ENCODE measurements around the gene AQP12B. TPM values are rescaled to one million over a fixed set of nuclear protein-coding genes. Genes with fewer than 3 reads are reported as not detected.

AQP12B gene
- total RNA-seq, 1 donor: not detected

GRCh38 chr2:240712121-240712520 lies 29.4 kb upstream of the AQP12B start:
- H3K79me2 ChIP-seq (ENCODE audit: insufficient read depth, low read length): no peaks in the 10 kb centered on the region
- no peaks in the 10 kb centered on the region for H4K20me1 ChIP-seq (ENCODE audit: insufficient read depth, low read length)
- peaks cover 26% of the 10 kb centered on the region for H3K27me3 ChIP-seq (ENCODE audit: insufficient read depth, low read length)
- H3K4me2 ChIP-seq (ENCODE audit: insufficient read depth, low read length): no peak overlapping the region
- no peaks in the 10 kb centered on the region for H3K4me1 ChIP-seq (ENCODE audit: insufficient read depth, low read length)
- DNase-seq (ENCODE audit: insufficient read length, low spot score, missing footprints): no peak
- no peaks in the 10 kb centered on the region for H3K36me3 ChIP-seq (ENCODE audit: insufficient read depth, low read length)
- H3K9me3 ChIP-seq (ENCODE audit: low read depth, low read length): no peaks in the 10 kb centered on the region
- H3K27ac ChIP-seq (ENCODE audit: low read depth, low read length): no peak overlapping the region
- H3K4me3 ChIP-seq (ENCODE audit: insufficient read depth, low read length): no peak overlapping the region
- no peak for TF ChIP-seq CTCF (IDR thresholded peaks at IDR 0.05; ENCODE audit: extremely low read depth, low read depth, low read length)
- no peak overlapping the region for H2AFZ ChIP-seq (ENCODE audit: low read length)

GRCh38 chr2:240711701-240712100 lies 29.0 kb upstream of the AQP12B start:
- H3K4me1 ChIP-seq (ENCODE audit: insufficient read depth, low read length): no peaks in the 10 kb centered on the region
- H3K4me2 ChIP-seq (ENCODE audit: insufficient read depth, low read length): no peak overlapping the region
- no peak overlapping the region for H3K4me3 ChIP-seq (ENCODE audit: insufficient read depth, low read length)
- H2AFZ ChIP-seq (ENCODE audit: low read length): no peak overlapping the region
- no peak for DNase-seq (ENCODE audit: insufficient read length, low spot score, missing footprints)
- TF ChIP-seq CTCF (IDR thresholded peaks at IDR 0.05; ENCODE audit: extremely low read depth, low read depth, low read length): no peak
- H4K20me1 ChIP-seq (ENCODE audit: insufficient read depth, low read length): no peaks in the 10 kb centered on the region
- H3K36me3 ChIP-seq (ENCODE audit: insufficient read depth, low read length): no peaks in the 10 kb centered on the region
- H3K79me2 ChIP-seq (ENCODE audit: insufficient read depth, low read length): no peaks in the 10 kb centered on the region
- H3K9me3 ChIP-seq (ENCODE audit: low read depth, low read length): no peaks in the 10 kb centered on the region
- H3K27ac ChIP-seq (ENCODE audit: low read depth, low read length): no peak overlapping the region
- peaks cover 30% of the 10 kb centered on the region for H3K27me3 ChIP-seq (ENCODE audit: insufficient read depth, low read length)

GRCh38 chr2:240711296-240711695 lies 28.6 kb upstream of the AQP12B start:
- H3K27ac ChIP-seq (ENCODE audit: low read depth, low read length): no peak overlapping the region
- no peak overlapping the region for H3K4me3 ChIP-seq (ENCODE audit: insufficient read depth, low read length)
- H2AFZ ChIP-seq (ENCODE audit: low read length): no peak overlapping the region
- no peaks in the 10 kb centered on the region for H3K36me3 ChIP-seq (ENCODE audit: insufficient read depth, low read length)
- no peak for TF ChIP-seq CTCF (IDR thresholded peaks at IDR 0.05; ENCODE audit: extremely low read depth, low read depth, low read length)
- H3K9me3 ChIP-seq (ENCODE audit: low read depth, low read length): no peaks in the 10 kb centered on the region
- peaks cover 34% of the 10 kb centered on the region for H3K27me3 ChIP-seq (ENCODE audit: insufficient read depth, low read length)
- no peaks in the 10 kb centered on the region for H4K20me1 ChIP-seq (ENCODE audit: insufficient read depth, low read length)
- no peak for DNase-seq (ENCODE audit: insufficient read length, low spot score, missing footprints)
- H3K79me2 ChIP-seq (ENCODE audit: insufficient read depth, low read length): no peaks in the 10 kb centered on the region
- H3K4me1 ChIP-seq (ENCODE audit: insufficient read depth, low read length): no peaks in the 10 kb centered on the region
- no peak overlapping the region for H3K4me2 ChIP-seq (ENCODE audit: insufficient read depth, low read length)

- H3K9me3 ChIP-seq (ENCODE audit: low read depth, low read length): no peaks in the 10 kb centered on the region
- no peaks in the 10 kb centered on the region for H3K4me1 ChIP-seq (ENCODE audit: insufficient read depth, low read length)
- H3K4me3 ChIP-seq (ENCODE audit: insufficient read depth, low read length): no peak overlapping the region
- H3K36me3 ChIP-seq (ENCODE audit: insufficient read depth, low read length): no peaks in the 10 kb centered on the region
- H2AFZ ChIP-seq (ENCODE audit: low read length): no peak overlapping the region
- no peaks in the 10 kb centered on the region for H4K20me1 ChIP-seq (ENCODE audit: insufficient read depth, low read length)
- H3K27ac ChIP-seq (ENCODE audit: low read depth, low read length): no peak overlapping the region
- no peak for DNase-seq (ENCODE audit: insufficient read length, low spot score, missing footprints)
- H3K27me3 ChIP-seq (ENCODE audit: insufficient read depth, low read length): peaks cover 35% of the 10 kb centered on the region
- H3K79me2 ChIP-seq (ENCODE audit: insufficient read depth, low read length): no peaks in the 10 kb centered on the region
- H3K4me2 ChIP-seq (ENCODE audit: insufficient read depth, low read length): no peak overlapping the region
- no peak for TF ChIP-seq CTCF (IDR thresholded peaks at IDR 0.05; ENCODE audit: extremely low read depth, low read depth, low read length)
Measured at GRCh38 chr2:240708457-240708856, 25.8 kb upstream of the AQP12B start.

Measured in osteoblast (primary cell).